Activated T-cell treated with anti-CD3 and anti-CD28 coated beads, Interleukin-2, amount 50 U/mL, for 4 hours (primary cell): ENCODE measurements around the gene KLRB1. TPM values are rescaled to one million over a fixed set of nuclear protein-coding genes. Genes with fewer than 3 reads are reported as not detected.
"Not testable (repeated sequence)": the region's sequence is repeated elsewhere in the genome, so short reads cannot be mapped to it uniquely, and the experiment has no call there.

Source experiments
- ATAC-seq, 2 donors: fragments of 200-7000 bp; cut with Tn5 transposase; one replicate each; pipeline ENCODE4 v1.10.0; 2021
- DNase-seq: peaks from one replicate; pipeline ENCODE4 v3.0.0-alpha.2; 2020
- H3K27me3 Mint-ChIP-seq: one replicate; pipeline ENCODE4 v1.8.0; 2021; ENCODE audit warnings: low read depth, mixed read lengths
- H3K36me3 Mint-ChIP-seq: one replicate; pipeline ENCODE4 v1.8.0; 2022; ENCODE audit warnings: mixed read lengths; ENCODE audit not compliant: insufficient read depth
- H3K4me1 Mint-ChIP-seq: one replicate; pipeline ENCODE4 v1.8.0; 2021; ENCODE audit warnings: low read depth, mixed read lengths
- H3K4me3 Mint-ChIP-seq: one replicate; pipeline ENCODE4 v1.8.0; 2021; ENCODE audit warnings: mild to moderate bottlenecking, moderate library complexity, mixed read lengths
- H3K9me3 Mint-ChIP-seq: one replicate; pipeline ENCODE4 v1.8.0; 2021; ENCODE audit warnings: mixed read lengths
- total RNA-seq, 3 donors: library from RNA; stranded (reverse); gene quantifications; one replicate each; pipeline ENCODE4 v1.2.1, GENCODE V29; 2021

KLRB1 gene
- total RNA-seq: 1 to 10 TPM in 2 of 3 donors, under 1 TPM in 1; 0.56 to 2.2 (median 1.1) TPM

DNA sequence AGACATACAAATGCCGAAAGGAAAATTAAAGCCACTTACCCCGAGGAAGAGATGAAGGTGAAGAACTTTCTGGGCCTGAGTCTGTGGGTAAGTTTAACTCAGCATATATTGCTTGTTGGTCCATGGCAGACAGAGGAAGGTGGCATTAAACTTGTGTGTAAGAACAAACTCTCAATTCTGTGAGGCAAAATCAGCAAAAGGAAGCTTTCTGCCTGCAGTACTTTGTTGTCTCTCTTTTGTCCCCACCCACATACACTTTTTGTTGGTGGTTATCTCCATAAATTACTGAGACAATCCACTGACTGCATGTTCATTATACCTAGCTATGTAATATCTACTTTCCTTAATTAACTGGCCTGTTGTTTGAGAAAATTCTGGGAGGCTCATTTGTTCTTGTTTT is at the start of gene KLRB1:
TSS of gene KLRB1 (minus strand) at position 201 of the 400 bp plus-strand sequence. CDS start at position 124, 77 bp downstream.
- no peak for DNase-seq
- peak within 1 kb of the TSS; percentile 76 for H3K4me3 Mint-ChIP-seq
- no peaks in the 10 kb centered on the region for H3K36me3 Mint-ChIP-seq
- peaks cover 6% of the 10 kb centered on the region for H3K9me3 Mint-ChIP-seq
- no peak for ATAC-seq
- peaks cover 64% of the 10 kb centered on the region for H3K4me1 Mint-ChIP-seq
- H3K27me3 Mint-ChIP-seq: no peaks in the 10 kb centered on the region

DNA sequence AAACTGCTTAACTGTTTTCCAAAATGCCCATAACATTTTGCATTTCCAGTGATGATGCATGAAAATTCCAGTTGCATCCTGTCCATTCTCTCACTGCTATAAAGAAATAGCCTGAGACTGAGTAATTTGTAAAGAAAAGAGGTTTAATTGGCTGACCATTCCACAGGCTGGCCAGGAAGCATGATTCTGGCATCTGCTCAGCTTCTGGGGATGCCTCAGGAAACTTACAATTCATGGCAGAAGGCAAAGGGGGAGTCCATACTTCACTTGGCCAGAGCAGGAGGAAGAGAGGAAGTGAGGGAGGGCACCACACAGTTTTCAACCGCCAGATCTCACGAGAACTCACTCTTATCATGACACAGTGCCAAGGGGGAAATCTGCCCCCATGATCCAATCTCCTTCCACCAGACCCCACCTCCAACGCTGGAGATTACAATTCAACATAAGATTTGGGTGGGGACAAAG is 43.6 kb upstream of the KLRB1 start:
- Mint-ChIP-seq H3K4me1 (peaks cover 67% of the 10 kb centered on the region), H3K36me3 (peaks cover 45% of the 10 kb centered on the region), H3K27me3 (no peaks in the 10 kb centered on the region), H3K9me3 (peaks cover 5% of the 10 kb centered on the region), H3K4me3 (peak overlapping the region; percentile 96)
- ATAC-seq (peak in 1 of 2 donors; percentile 8), DNase-seq (no peak)

DNA sequence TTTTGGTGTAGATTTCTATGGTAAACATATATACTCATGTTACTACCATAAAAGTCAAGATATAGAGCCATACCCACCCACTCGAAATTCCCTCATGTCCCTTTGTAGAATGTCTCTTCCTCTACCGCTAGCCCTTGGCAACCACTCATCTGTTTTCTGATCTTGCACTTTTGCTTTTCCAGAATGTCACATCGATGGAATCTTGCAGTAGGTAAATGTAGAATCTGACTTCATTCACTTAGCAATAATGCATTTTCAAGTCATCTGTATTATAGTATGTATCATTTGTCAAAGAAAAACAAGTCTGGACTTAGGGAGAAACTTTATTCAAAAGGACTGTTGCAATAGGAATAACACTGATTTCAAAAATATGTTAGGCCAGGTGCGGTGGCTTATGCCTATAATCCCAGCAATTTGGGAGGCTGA is 42.4 kb upstream of the KLRB1 start:
- peak overlapping the region; percentile 96 for H3K4me3 Mint-ChIP-seq
- H3K36me3 Mint-ChIP-seq: peaks cover 33% of the 10 kb centered on the region
- H3K9me3 Mint-ChIP-seq: peaks cover 9% of the 10 kb centered on the region
- no peak for DNase-seq
- ATAC-seq: no peak
- peaks cover 63% of the 10 kb centered on the region for H3K4me1 Mint-ChIP-seq
- no peaks in the 10 kb centered on the region for H3K27me3 Mint-ChIP-seq

DNA sequence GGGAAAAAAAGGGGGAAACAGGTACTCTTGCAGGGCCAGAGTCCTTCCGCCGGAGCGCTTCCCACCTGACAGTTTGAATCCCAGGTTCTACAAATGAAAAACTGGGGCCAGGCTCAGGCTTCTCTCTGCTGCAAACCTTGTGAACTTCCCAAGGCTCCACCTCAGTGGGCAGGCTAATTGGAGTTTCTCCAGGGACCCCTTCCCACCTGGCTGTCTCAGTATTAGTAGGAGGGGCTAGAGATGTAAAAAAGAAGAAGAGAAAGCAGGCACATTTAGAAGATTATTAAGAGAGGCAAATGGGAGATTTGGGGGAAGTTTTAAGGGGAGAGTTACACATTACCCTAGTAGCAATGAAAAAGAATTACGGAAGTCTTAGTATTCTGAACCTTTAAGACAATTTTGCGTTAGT is 41.8 kb upstream of the KLRB1 start:
- Mint-ChIP-seq H3K4me1 (peaks cover 63% of the 10 kb centered on the region), H3K4me3 (peak overlapping the region; percentile 96), H3K27me3 (no peaks in the 10 kb centered on the region), H3K9me3 (peaks cover 10% of the 10 kb centered on the region), H3K36me3 (peaks cover 27% of the 10 kb centered on the region)
- DNase-seq (no peak), ATAC-seq (no peak)

DNA sequence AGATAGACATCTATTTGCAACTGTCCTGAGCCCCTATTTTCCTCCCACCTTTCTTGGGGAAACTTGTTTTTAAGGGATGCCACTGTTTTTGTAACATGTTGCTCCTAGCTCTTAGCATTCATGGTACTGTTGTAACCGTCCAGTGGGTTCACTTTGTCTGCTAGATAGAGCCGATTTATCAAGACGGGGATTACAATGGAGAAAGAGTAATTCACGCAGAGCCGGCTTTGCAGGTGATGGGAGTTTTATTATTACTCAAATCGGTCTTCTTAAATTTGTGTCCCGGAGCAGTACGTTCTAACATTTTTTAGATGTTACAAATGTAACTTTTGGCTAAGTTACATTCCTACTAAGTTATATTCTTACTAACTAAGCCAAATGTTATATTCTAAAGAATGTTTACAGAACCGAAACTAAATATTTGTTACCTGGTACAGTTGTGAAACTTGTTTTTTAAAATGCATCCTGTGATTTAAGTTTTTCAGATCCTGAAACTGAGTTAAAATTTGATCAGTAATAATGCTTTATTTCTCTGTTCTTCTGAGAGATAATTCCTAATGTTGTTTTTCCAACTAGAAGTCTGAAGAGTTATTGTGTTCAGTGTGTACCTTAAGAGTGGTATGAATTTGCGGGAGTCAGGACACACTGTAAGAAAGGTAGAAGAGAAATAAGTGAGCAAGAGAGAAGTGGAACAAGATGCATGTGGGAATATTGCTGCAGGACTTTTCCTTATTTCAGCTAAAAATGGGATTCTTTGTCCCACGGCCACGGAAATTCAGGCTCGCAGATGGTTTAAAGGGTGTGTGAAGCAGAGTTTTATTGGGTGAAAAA is 41.2 kb upstream of the KLRB1 start:
- Mint-ChIP-seq H3K9me3 (peaks cover 7% of the 10 kb centered on the region), H3K4me3 (peak overlapping the region; percentile 96), H3K36me3 (peaks cover 23% of the 10 kb centered on the region), H3K27me3 (no peaks in the 10 kb centered on the region), H3K4me1 (peaks cover 62% of the 10 kb centered on the region)
- DNase-seq: no peak
- peak in 1 of 2 donors; percentile 4 for ATAC-seq

DNA sequence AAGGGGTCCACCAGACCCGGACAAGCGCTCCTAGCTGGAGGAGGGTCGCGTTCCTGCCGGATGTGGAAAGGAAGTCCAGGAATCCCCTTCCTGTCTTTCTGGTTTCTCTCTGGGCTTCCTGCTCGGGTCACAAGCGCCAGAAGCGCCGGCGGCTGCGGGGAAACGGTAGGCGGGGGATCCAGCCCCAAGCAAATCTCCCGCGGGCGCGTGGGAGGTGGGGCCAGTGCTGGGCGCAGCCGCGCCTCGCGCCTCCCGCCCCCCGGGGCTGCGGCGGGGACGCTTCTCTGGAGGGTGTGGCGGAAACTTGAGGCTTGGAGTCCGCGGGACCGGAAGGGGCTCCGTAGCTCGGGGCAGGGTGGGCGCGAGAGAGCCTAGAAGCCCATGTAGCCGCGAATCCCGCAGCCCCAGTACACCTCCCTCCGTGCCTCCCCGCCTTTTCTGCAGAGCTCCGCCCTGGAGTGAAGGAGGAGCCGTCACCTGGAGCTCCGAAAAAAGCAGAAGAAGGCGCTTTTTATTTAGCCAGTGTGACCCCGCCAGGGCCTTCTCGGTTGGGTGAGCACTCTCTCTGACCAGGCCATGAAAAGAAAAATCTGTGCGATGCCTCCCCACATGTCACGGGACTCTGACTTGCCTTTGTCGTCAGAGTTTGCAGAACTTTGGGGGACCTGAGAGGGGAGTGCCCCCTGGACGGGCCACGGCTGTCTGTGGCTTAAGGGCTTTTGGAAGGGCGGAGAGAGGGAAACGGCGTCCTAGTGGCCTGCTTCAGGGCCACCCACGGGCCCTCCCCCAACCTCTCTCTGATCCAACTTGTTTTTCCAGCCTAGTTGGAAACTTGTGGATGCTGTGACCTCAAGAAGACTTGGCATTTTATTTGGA is 40.3 kb upstream of the KLRB1 start:
- peaks cover 8% of the 10 kb centered on the region for H3K9me3 Mint-ChIP-seq
- H3K36me3 Mint-ChIP-seq: peaks cover 15% of the 10 kb centered on the region
- no peaks in the 10 kb centered on the region for H3K27me3 Mint-ChIP-seq
- H3K4me3 Mint-ChIP-seq: peak overlapping the region; percentile 96
- DNase-seq: peak; percentile 79
- ATAC-seq: peak; percentile 70 to 76
- H3K4me1 Mint-ChIP-seq: peaks cover 62% of the 10 kb centered on the region

DNA sequence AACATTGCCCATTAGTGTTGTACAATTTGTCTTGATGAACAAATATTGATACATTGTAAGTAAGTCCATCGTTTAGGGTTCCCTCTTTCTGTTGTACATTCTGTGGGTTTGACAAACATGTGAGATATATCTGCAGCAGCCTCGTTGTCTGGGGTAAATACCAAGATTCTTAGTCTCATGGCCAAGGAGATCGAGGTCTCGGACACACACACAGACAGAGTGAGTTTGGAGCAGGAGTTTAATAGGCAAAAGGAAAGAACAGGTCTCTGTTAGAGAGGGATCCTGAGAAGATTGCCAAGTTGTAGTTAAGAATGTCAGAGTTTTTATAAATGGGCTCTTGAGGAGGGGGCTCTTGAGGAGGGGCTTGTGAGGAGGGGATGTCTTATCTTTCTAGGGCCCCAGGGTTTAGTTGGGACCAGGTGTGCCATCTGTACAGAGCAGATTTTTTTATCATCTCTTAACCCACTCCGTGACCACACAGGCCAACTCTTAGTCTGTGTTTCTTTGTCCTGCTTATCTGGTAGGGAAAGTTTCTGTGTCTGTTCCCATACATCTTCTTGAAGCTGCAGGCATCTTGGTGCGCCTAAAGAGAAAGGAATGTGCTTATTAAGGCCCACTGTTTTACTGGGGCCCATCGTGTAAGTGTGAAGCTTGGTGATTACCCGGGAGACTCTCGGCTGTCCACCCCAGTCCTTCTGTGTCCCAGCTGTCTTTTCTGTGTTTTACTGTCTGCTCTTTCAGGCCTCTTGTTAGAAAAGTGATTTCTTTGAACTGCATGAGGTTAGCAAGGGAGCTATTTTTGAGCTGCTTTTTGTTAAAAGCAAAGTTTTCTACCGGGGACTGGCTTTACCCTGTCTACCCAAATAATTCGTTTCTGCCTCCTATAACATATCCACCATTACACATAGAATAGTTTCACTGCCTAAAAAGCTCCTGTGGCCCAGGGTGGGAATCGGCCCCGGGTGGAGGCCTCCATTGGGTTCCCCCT is 39.4 kb upstream of the KLRB1 start:
- peaks cover 8% of the 10 kb centered on the region for H3K9me3 Mint-ChIP-seq
- ATAC-seq (peak; percentile 3 to 6), DNase-seq (no peak)
- peaks cover 62% of the 10 kb centered on the region for H3K4me1 Mint-ChIP-seq
- H3K4me3 Mint-ChIP-seq: peak overlapping the region; percentile 96
- peaks cover 12% of the 10 kb centered on the region for H3K36me3 Mint-ChIP-seq
- no peaks in the 10 kb centered on the region for H3K27me3 Mint-ChIP-seq

DNA sequence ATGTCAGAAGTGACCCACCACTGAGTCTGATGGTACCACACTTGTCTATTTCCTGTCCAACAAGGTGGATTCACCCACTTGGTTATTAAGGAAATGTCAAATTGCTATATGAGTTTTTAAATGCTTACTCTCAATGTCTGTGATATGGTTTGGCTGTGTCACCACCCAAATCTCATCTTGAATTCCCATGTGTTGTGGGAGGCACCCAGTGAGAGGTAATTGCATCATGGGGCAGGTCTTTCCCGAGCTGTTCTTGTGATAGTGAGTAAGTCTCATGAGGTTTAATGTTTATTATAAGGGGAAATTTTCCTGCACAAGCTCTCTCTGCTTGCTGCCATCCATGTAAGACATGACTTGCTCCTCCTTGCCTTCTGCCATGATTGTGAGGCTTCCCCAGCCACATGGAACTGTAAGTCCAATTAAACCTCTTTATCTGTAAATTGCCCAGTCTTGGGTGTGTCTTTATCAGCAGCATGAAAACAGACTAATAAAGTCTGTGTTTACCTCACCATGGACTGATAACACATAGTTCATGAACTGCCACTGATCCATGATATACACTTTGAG is 37.4 kb upstream of the KLRB1 start:
- H3K4me3 Mint-ChIP-seq: peak overlapping the region; percentile 64
- not testable (repeated sequence) for H3K36me3 Mint-ChIP-seq, H3K9me3 Mint-ChIP-seq

DNA sequence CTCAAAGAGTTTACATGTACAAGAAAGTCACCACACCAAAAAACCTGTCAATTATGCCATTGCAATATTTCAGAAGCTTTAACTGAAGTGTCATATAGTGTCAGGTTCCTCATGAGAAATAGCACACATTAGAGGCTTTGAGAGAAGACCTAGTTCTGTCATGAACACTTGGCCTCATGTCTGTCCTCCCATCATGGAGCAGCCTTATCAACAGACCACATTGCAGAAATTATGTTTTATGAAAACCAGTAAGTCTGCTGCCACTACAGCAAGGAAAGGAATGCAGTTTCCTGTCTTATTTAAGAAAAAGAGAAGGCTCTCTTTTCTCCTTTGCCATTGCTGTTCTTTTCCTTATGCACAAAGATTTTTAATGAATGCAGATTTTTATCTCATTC is 35.5 kb upstream of the KLRB1 start:
- DNase-seq (no peak), ATAC-seq (no peak)
- Mint-ChIP-seq H3K9me3 (peaks cover 8% of the 10 kb centered on the region), H3K4me1 (peaks cover 54% of the 10 kb centered on the region), H3K36me3 (peaks cover 5% of the 10 kb centered on the region), H3K27me3 (no peaks in the 10 kb centered on the region), H3K4me3 (peak overlapping the region; percentile 60)

More for the DNA sequence above, 37.4 kb upstream of the KLRB1 start:
- peaks cover 45% of the 10 kb centered on the region for H3K4me1 Mint-ChIP-seq
- peak in 1 of 2 donors; percentile 6 for ATAC-seq
- not testable (repeated sequence) for DNase-seq, H3K27me3 Mint-ChIP-seq

DNA sequence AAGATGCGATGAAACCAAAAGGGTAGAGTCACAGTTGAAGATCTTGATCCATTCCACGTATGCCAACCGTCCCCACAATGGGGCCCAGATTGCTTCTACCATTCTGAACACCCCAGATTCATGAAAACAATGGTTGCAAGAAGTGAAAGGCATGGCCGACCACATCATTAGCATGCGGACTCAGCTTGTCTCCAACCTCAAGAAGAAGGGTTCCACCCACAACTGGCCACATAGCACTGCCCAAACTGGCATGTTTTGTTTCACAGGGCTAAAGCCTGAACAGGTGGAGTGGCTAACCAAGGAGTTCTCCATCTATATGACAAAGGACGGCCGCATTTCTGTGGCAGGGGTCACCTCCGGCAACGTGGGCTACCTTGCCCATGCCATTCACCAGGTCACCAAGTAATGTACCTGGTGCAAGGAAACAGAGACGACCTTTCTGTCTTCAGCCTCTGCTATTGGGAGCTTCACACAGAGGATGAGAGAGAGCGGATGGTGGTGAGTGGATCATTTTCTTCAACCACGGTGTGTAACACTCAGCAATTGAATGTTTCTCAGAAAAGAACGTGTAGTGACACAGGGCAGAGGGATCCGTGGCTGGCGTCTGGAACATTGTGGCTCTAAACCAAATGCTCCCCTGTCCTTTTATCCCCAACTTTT is 35.0 kb upstream of the KLRB1 start:
- Mint-ChIP-seq H3K4me3 (peak overlapping the region; percentile 31), H3K36me3 (peaks cover 5% of the 10 kb centered on the region), H3K4me1 (peaks cover 56% of the 10 kb centered on the region), H3K27me3 (no peaks in the 10 kb centered on the region), H3K9me3 (peaks cover 8% of the 10 kb centered on the region)
- DNase-seq (no peak), ATAC-seq (no peak)

DNA sequence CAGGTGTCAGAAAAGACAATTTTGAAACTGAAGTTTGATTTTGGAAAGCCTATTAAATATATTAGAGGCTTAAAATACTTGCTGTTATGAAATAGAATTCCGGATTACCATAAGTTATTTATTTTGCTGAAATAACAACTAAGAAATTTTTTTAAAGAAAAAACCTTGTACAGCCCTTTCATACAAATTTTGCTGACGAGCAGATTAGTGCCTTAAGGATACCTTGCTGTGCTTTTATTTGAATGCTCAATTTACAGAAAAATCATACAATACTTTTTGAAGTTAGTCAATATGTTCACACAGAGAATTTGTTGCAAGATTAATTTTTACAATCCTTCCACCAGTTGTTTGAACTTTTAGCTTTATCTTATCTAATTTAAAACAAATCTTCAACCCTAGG is 32.3 kb upstream of the KLRB1 start:
- peaks cover 58% of the 10 kb centered on the region for H3K4me1 Mint-ChIP-seq
- H3K27me3 Mint-ChIP-seq: no peaks in the 10 kb centered on the region
- no peak overlapping the region for H3K4me3 Mint-ChIP-seq
- H3K9me3 Mint-ChIP-seq: peaks cover 3% of the 10 kb centered on the region
- H3K36me3 Mint-ChIP-seq: peaks cover 5% of the 10 kb centered on the region
- DNase-seq (no peak), ATAC-seq (no peak)

DNA sequence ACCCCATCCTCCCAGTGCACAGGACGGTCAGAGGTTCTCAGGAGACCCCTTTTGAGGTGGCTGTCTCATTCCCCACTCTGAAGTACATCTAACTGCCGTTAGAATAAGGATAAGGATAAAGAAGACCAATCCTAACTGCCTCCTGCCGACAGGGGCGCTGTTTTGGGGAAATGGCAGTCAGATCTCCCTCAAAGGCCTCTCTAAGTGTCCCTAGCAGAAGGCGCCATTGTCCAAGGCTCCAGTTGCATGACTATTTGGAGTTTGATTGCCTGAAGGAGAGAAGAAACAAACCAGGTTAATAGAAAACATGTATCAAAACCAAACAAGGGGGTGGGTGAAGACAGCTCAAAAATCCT is 29.1 kb upstream of the KLRB1 start:
- H3K4me1 Mint-ChIP-seq: peaks cover 59% of the 10 kb centered on the region
- H3K9me3 Mint-ChIP-seq: no peaks in the 10 kb centered on the region
- H3K4me3 Mint-ChIP-seq: no peak overlapping the region
- H3K36me3 Mint-ChIP-seq: peaks cover 5% of the 10 kb centered on the region
- DNase-seq (no peak), ATAC-seq (no peak)
- no peaks in the 10 kb centered on the region for H3K27me3 Mint-ChIP-seq
